Measurements from ENCODE around the gene IL6R. TPM values are rescaled to one million over a fixed set of nuclear protein-coding genes. Genes with fewer than 3 reads are reported as not detected.

IL6R gene
- total and polyA plus RNA-seq, 2 of the 4 experiments (the other 2 are of a cell fraction) = 5.3 to 9.5 TPM

GRCh38 chr1:154489695-154490274, 84.6 kb downstream of the IL6R start:
- Histone ChIP-seq H2BK15ac (ENCODE audit: low read depth, low read length) (no peak overlapping the region), H3K36me3 (ENCODE audit: control insufficient read depth, insufficient read depth, low read length) (no peaks in the 10 kb centered on the region), H3K14ac (replicated peaks; ENCODE audit: low read depth, low read length) (no peak overlapping the region), H3K4me3 (ENCODE audit: insufficient read depth, low read depth, low read length) (no peak overlapping the region), H2BK20ac (ENCODE audit: low read depth, low read length) (no peak overlapping the region), H3K79me1 (ENCODE audit: low read depth in 1 of 2, low read length in 2 of 2) (no peaks in the 10 kb centered on the region), H4K91ac (ENCODE audit: insufficient read depth, low read depth, low read length) (no peak overlapping the region), H3K27me3 (ENCODE audit: control insufficient read depth, insufficient read depth, low read length) (peaks cover 69% of the 10 kb centered on the region), H3K56ac (ENCODE audit: extremely low read depth, insufficient read depth, low read length) (no peak overlapping the region), H3K4me2 (ENCODE audit: low read depth, low read length) (no peak overlapping the region), H3K27ac (ENCODE audit: insufficient read depth, low read length) (no peak overlapping the region), H4K20me1 (ENCODE audit: insufficient read depth, low read length) (no peaks in the 10 kb centered on the region), H2AK9ac (replicated peaks; ENCODE audit: low read depth, low read length, poor library complexity) (no peak overlapping the region), H4K5ac (ENCODE audit: low read depth, low read length) (no peak overlapping the region), H3K23ac (ENCODE audit: low read depth, low read length) (no peak overlapping the region), H2AK5ac (ENCODE audit: low read depth, low read length) (no peak overlapping the region), H2BK120ac (ENCODE audit: low read depth, low read length) (no peak overlapping the region), H3K9ac (ENCODE audit: low read depth, low read length) (no peak overlapping the region), H3K4ac (ENCODE audit: low read depth, low read length) (no peak overlapping the region), H4K8ac (ENCODE audit: low read depth in 2 of 2, low read length in 2 of 2) (no peak overlapping the region), H2AFZ (replicated peaks; ENCODE audit: low read length, poor library complexity) (no peak overlapping the region), H3K4me1 (ENCODE audit: control insufficient read depth, insufficient read depth, low read length) (no peaks in the 10 kb centered on the region), H3K9me3 (ENCODE audit: control insufficient read depth, insufficient read depth, low read length) (no peaks in the 10 kb centered on the region), H3K18ac (ENCODE audit: low read depth, low read length) (no peak overlapping the region), H3K9me1 (ENCODE audit: insufficient read depth, low read length) (no peaks in the 10 kb centered on the region; the same call in 1 of the 2 replicates), H2BK5ac (ENCODE audit: low read depth, low read length, poor library complexity, severe bottlenecking) (no peak overlapping the region)
- CTCF ChIA-PET = interaction anchor here (0.8 kb wide), 1 partner anchor 9 kb away, joined by 3 read pairs; no protein-coding TSS in a partner anchor
- ATAC-seq (ENCODE audit: low read depth) = no peak
- whole genome bisulfite sequencing, 2 experiments (ENCODE audit: extremely low coverage in 2 of 2, insufficient read length in 1 of 2) = no CpG with 5 or more reads among the region's 5 CpGs
- in situ Hi-C loops (cut with MboI; ENCODE audit: low sequenced_read_pairs) (loop anchor here (5.0 kb wide), 1 partner anchor 58 kb away; no protein-coding TSS in a partner anchor), intact Hi-C loops (cut with micrococcal nuclease) (no loop called here), dilution Hi-C loops (cut with HindIII; ENCODE audit: low sequenced_read_pairs, unreplicated experiment) (no loop called here)
- TF ChIP-seq BHLHE40 (IDR thresholded peaks at IDR 0.05; ENCODE audit: low read depth, low read length) (no peak), MAZ (IDR thresholded peaks at IDR 0.05; ENCODE audit: borderline replicate concordance, low read depth, low read length) (no peak), RCOR1 (IDR thresholded peaks at IDR 0.05; ENCODE audit: insufficient replicate concordance, low read length) (no peak), POLR2A (IDR thresholded peaks at IDR 0.05; ENCODE audit: low read depth, low read length) (no peak), RFX5 (IDR thresholded peaks at IDR 0.05; ENCODE audit: low read depth, low read length) (no peak), RAD21 (IDR thresholded peaks at IDR 0.05; ENCODE audit: low read length) (no peak), FOS (IDR thresholded peaks at IDR 0.05; ENCODE audit: low read depth, low read length) (no peak), SMC3 (IDR thresholded peaks at IDR 0.05; ENCODE audit: low read depth, low read length) (no peak), CHD1 (IDR thresholded peaks at IDR 0.05; ENCODE audit: low read depth, low read length) (no peak), ELK1 (IDR thresholded peaks at IDR 0.05; ENCODE audit: borderline replicate concordance, low read depth, low read length) (no peak), CEBPB (IDR thresholded peaks at IDR 0.05; ENCODE audit: low read depth, low read length) (no peak), USF2 (IDR thresholded peaks at IDR 0.05; ENCODE audit: low read depth, low read length) (no peak), MAFK (IDR thresholded peaks at IDR 0.05; ENCODE audit: low read depth, low read length) (no peak)
- BruUV-seq (replicated peaks) = no TSS peak
- POLR2A ChIA-PET (ENCODE audit: unreplicated experiment) = no interaction called here
- no peak for DNase-seq

Data from IMR-90 (cell line).